DOHH2 (cell line): Measurements from ENCODE around the gene SUCO.

Experiments
- H3F3A ChIP-seq: fragments of 200-600 bp; sonication (generic), shearing (Covaris generic); 2 replicates; pipeline ENCODE4 v1.6.0; 2016; ENCODE audit warnings: antibody characterized with exemption, mild to moderate bottlenecking; ENCODE audit not compliant: control insufficient read depth, insufficient read depth
- H3K27ac ChIP-seq: fragments of 200-600 bp; sonication (generic); 2 replicates; pipeline ENCODE4 v1.5.1; 2014; ENCODE audit warnings: low read depth, mild to moderate bottlenecking, low read length, moderate library complexity
- H3K27me3 ChIP-seq: fragments of 200-600 bp; sonication (generic); 2 replicates; pipeline ENCODE4 v1.6.1; 2014; ENCODE audit warnings: mild to moderate bottlenecking, low read length, mixed read lengths; ENCODE audit not compliant: control insufficient read depth
- H3K36me3 ChIP-seq: fragments of 200-600 bp; sonication (generic); 2 replicates; pipeline ENCODE4 v1.6.1; 2014; ENCODE audit warnings: mild to moderate bottlenecking, low read length, moderate library complexity, mixed read lengths; ENCODE audit not compliant: control insufficient read depth
- H3K4me1 ChIP-seq: fragments of 200-600 bp; sonication (generic); 2 replicates; pipeline ENCODE4 v1.6.1; 2014; ENCODE audit warnings: mild to moderate bottlenecking, low read length, mixed read lengths; ENCODE audit not compliant: control insufficient read depth
- H3K4me2 ChIP-seq: fragments of 200-600 bp; sonication (generic); 2 replicates; pipeline ENCODE4 v1.6.0; 2014; ENCODE audit warnings: mild to moderate bottlenecking, low read length, moderate library complexity
- H3K4me3 ChIP-seq: fragments of 200-600 bp; sonication (generic); 2 replicates; pipeline ENCODE4 v1.5.1; 2014; ENCODE audit warnings: mild to moderate bottlenecking, low read length, mixed read lengths
- H3K79me2 ChIP-seq: fragments of 200-600 bp; sonication (generic); 2 replicates; pipeline ENCODE4 v1.6.1; 2014; ENCODE audit warnings: mild to moderate bottlenecking, low read length, mixed read lengths; ENCODE audit not compliant: control insufficient read depth
- H3K9me2 ChIP-seq: fragments of 200-600 bp; sonication (generic); replicated peaks from 2 replicates; pipeline ENCODE4 v1.6.1; 2014; ENCODE audit warnings: mild to moderate bottlenecking, low read length, mixed read lengths; ENCODE audit not compliant: control insufficient read depth
- H3K9me3 ChIP-seq: fragments of 200-600 bp; sonication (generic); 2 replicates; pipeline ENCODE4 v1.6.1; 2014; ENCODE audit warnings: antibody characterized with exemption, low read length, mixed read lengths; ENCODE audit not compliant: control insufficient read depth, insufficient read depth
- H4K20me1 ChIP-seq: fragments of 200-600 bp; sonication (generic); 2 replicates; pipeline ENCODE4 v1.6.0; 2014; ENCODE audit warnings: low read depth, mild to moderate bottlenecking, antibody characterized with exemption, low read length, moderate library complexity; ENCODE audit not compliant: control insufficient read depth, insufficient read depth
- CTCF ChIP-seq: fragments of 200-600 bp; sonication (generic); IDR thresholded peaks from one replicate; pipeline ENCODE4 v1.5.1; 2014; ENCODE audit warnings: antibody characterized with exemption, mild to moderate bottlenecking, low read depth, low read length; ENCODE audit not compliant: poor library complexity, severe bottlenecking
- EZH2phosphoT487 ChIP-seq: fragments of 200-600 bp; sonication (generic); IDR thresholded peaks from 2 replicates; pipeline ENCODE4 v1.6.1; 2017; ENCODE audit warnings: borderline replicate concordance, mild to moderate bottlenecking, antibody characterized with exemption, low read length, moderate library complexity, mixed read lengths

Gene SUCO

DNA sequence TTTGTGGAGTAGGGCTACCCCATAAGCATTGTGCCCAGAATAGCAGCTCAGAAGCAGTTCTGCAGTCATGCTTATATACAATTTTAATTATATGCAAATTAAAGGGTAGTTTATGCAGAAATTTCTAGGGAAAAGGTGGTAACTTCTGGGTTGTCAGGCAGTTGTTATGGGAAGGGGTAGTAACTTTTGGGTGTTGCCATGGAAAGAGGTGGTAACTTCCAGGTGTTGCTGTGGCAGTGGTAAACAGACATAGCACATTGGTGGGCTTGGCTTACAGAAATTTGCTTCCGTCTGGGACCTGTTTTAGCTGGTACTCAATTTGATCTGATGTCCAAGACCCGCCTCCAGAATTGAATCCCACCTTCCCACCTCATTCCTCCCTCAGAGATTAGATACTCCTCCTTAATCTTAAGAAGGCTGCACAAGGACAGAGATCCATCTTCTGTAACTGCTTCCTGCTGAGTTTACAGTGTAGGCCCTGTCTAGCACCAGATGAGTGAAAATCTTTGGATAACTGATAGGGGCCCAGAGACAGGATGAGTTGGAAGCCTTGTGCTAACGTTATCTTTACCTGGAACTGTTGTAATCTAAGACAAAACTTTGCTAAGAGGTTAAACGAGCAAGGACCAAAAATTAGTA is 26.7 kb downstream of the SUCO start:
- peaks cover 79% of the 10 kb centered on the region for H3K36me3 ChIP-seq
- H3K4me2 ChIP-seq, result no peak overlapping the region
- H3K4me3 ChIP-seq, result no peak overlapping the region

GRCh38 chr1:172561252-172561651 is 28.3 kb downstream of the SUCO start:
- Histone ChIP-seq H3K4me1 (no peaks in the 10 kb centered on the region), H3K27me3 (no peaks in the 10 kb centered on the region), H3K27ac (no peak overlapping the region), H3K9me2 (no peaks in the 10 kb centered on the region), H3K36me3 (peaks cover 74% of the 10 kb centered on the region), H3F3A (no peaks in the 10 kb centered on the region), H3K79me2 (no peaks in the 10 kb centered on the region), H3K4me2 (no peak overlapping the region), H3K4me3 (no peak overlapping the region), H3K9me3 (peaks cover 6% of the 10 kb centered on the region; the same call in 1 of the 2 replicates), H4K20me1 (no peaks in the 10 kb centered on the region)
- no peak for TF ChIP-seq EZH2phosphoT487
- TF ChIP-seq CTCF, result no peak

More for the DNA sequence above, 26.7 kb downstream of the SUCO start:
- H3K4me1 ChIP-seq, result no peaks in the 10 kb centered on the region
- H3K27ac ChIP-seq, result no peak overlapping the region
- H3K27me3 ChIP-seq, result no peaks in the 10 kb centered on the region
- TF ChIP-seq EZH2phosphoT487, result no peak
- H3K79me2 ChIP-seq, result no peaks in the 10 kb centered on the region
- no peaks in the 10 kb centered on the region for H4K20me1 ChIP-seq
- H3K9me2 ChIP-seq, result no peaks in the 10 kb centered on the region
- H3K9me3 ChIP-seq, result peaks cover 6% of the 10 kb centered on the region; the same call in 1 of the 2 replicates
- H3F3A ChIP-seq, result no peaks in the 10 kb centered on the region

DNA sequence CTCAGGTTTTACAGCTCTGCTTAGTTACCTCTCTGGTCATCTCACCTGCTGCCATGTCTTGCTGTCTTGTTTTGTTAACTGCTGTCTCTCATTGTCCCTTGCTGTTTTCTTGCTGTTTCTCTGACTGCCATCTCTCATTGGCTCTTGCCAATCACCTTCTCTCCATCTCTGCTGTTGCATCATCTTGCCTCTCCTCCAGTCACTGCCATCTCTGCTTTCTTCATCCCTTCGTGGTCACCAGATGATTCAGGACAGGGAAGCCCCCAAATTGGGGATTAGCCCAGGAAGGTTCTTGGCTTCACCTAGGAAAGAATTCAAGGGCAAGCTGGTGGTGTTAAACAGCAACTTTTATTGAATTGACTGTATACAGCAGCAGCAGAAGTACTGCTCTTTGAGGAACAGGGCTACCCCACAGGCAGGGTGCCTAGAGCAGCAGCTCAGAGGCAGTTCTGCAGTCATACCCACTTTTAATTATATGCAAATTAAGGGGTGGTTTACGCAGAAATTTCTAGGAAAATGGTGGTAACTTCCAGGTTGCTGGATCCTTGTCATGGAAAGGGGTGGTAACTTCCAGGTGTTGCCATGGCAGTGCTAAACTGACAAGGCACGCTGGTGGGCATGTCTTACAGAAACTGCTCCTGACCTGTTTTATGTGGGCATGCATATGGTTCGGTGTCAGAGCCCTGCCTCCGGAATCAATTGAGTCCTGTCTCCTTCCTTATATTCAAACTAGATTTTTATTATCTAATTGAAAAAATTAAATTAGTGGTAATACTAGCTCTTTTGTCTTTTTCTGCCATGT is 33.4 kb downstream of the SUCO start:
- H3K4me1 ChIP-seq, result no peaks in the 10 kb centered on the region
- H3K9me2 ChIP-seq, result no peaks in the 10 kb centered on the region
- H3K4me2 ChIP-seq, result no peak overlapping the region
- no peaks in the 10 kb centered on the region for H3K27me3 ChIP-seq
- H3K79me2 ChIP-seq, result no peaks in the 10 kb centered on the region
- H3K4me3 ChIP-seq, result no peak overlapping the region
- no peak overlapping the region for H3K27ac ChIP-seq
- no peaks in the 10 kb centered on the region for H4K20me1 ChIP-seq
- H3K9me3 ChIP-seq, result peaks cover 6% of the 10 kb centered on the region; the same call in 1 of the 2 replicates
- TF ChIP-seq EZH2phosphoT487 (no peak), CTCF (no peak)
- H3F3A ChIP-seq, result no peaks in the 10 kb centered on the region
- H3K36me3 ChIP-seq, result peaks cover 61% of the 10 kb centered on the region

DNA sequence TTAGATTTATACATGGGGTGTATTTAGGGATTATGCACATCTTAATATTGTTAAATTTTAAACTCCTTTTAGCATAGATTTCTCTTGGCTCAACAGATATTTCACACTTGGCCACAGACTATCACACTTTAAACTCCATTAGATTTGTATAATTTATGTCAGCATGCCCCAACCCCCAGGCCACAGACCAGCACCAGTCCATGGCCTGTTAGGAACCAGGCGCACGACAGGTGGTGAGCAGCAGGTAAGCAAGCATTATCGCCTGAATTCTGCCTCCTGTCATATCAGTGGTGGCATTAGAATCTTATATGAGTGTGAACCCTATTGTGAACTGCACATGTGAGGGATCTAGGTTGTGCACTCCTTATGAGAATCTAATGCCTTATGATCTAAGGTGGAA is 34.8 kb downstream of the SUCO start:
- no peak overlapping the region for H3K4me3 ChIP-seq
- H3K4me1 ChIP-seq, result no peaks in the 10 kb centered on the region
- H3K4me2 ChIP-seq, result no peak overlapping the region
- H3K27me3 ChIP-seq, result no peaks in the 10 kb centered on the region
- no peaks in the 10 kb centered on the region for H4K20me1 ChIP-seq
- H3F3A ChIP-seq, result no peaks in the 10 kb centered on the region
- H3K27ac ChIP-seq, result no peak overlapping the region
- H3K79me2 ChIP-seq, result no peaks in the 10 kb centered on the region
- TF ChIP-seq CTCF, result no peak
- no peak for TF ChIP-seq EZH2phosphoT487
- peaks cover 6% of the 10 kb centered on the region; the same call in 1 of the 2 replicates for H3K9me3 ChIP-seq
- H3K36me3 ChIP-seq, result peaks cover 50% of the 10 kb centered on the region
- no peaks in the 10 kb centered on the region for H3K9me2 ChIP-seq
